ENCODE data around the gene GIPC2. TPM values are rescaled to one million over a fixed set of nuclear protein-coding genes. Genes with fewer than 3 reads are reported as not detected.
"Not testable (repeated sequence)": the region's sequence is repeated elsewhere in the genome, so short reads cannot be mapped to it uniquely, and the experiment has no call there.

Gene GIPC2
- total RNA-seq, 2 donors from 2014 or later, result 0.79 to 2.1 TPM

DNA sequence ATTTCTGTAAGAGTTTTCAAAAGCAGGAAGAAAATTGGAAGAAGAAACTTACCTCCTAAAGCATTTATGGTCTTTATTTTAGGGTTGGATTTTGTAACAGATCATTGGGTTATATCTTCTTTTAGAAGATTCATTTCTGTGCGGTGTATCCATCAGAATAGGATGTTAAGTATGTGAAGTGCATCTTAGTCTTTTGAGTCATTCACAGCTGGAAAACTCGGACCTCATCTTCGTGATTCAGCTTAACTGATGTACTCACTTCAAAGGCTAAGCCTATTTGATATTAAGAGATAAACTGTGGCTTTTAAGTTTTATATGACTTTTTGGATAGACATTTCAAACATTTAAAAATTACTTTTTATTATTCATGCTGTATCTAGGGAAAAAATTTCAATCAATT is 56.3 kb downstream of the GIPC2 start:
- H3K36me3 ChIP-seq (ENCODE audit: control insufficient read depth, insufficient read depth, low read length), result no peaks in the 10 kb centered on the region
- H3K27ac Mint-ChIP-seq, result no peak overlapping the region
- no peak overlapping the region for H3K27ac ChIP-seq (ENCODE audit: low read depth, low read length)
- H3K4me1 Mint-ChIP-seq, result no peaks in the 10 kb centered on the region
- no peaks in the 10 kb centered on the region for H3K4me1 ChIP-seq (ENCODE audit: control insufficient read depth, insufficient read depth, low read length)
- no peak for DNase-seq
- H3K4me3 Mint-ChIP-seq, result no peak overlapping the region
- H3K9ac ChIP-seq (ENCODE audit: extremely low read depth, low read length, poor library complexity, severe bottlenecking), result no peak overlapping the region
- no peaks in the 10 kb centered on the region for H3K27me3 ChIP-seq (ENCODE audit: control insufficient read depth, insufficient read depth, low read length, poor library complexity, severe bottlenecking)
- H3K27me3 Mint-ChIP-seq (ENCODE audit: insufficient read depth), result no peaks in the 10 kb centered on the region
- 80 to 83% methylated on average over 1 to 3 of the region's 3 CpGs for WGBS, 2 experiments (ENCODE audit: insufficient coverage in 1 of 2, insufficient read length in 1 of 2)
- no peaks in the 10 kb centered on the region for H3K9me3 ChIP-seq (ENCODE audit: control insufficient read depth, low read length)
- H3K4me3 ChIP-seq (ENCODE audit: low read length), result no peak overlapping the region
- H3K9me3 Mint-ChIP-seq, result no peaks in the 10 kb centered on the region
- no peaks in the 10 kb centered on the region for H3K36me3 Mint-ChIP-seq (ENCODE audit: low read depth)
- no peak for TF ChIP-seq CTCF (conservative IDR thresholded peaks at IDR 0.05)

GRCh38 chr1:78102916-78103315 is 57.1 kb downstream of the GIPC2 start:
- WGBS, 2 experiments (ENCODE audit: insufficient coverage in 1 of 2, insufficient read length in 1 of 2), result 86 to 97% methylated on average over 1 to 2 of the region's 2 CpGs
- no peak overlapping the region for H3K27ac ChIP-seq (ENCODE audit: low read depth, low read length)
- no peaks in the 10 kb centered on the region for H3K36me3 ChIP-seq (ENCODE audit: control insufficient read depth, insufficient read depth, low read length)
- H3K27me3 ChIP-seq (ENCODE audit: control insufficient read depth, insufficient read depth, low read length, poor library complexity, severe bottlenecking), result no peaks in the 10 kb centered on the region
- no peak for TF ChIP-seq CTCF (conservative IDR thresholded peaks at IDR 0.05)
- no peaks in the 10 kb centered on the region for H3K9me3 ChIP-seq (ENCODE audit: control insufficient read depth, low read length)
- Mint-ChIP-seq H3K27ac (no peak overlapping the region), H3K4me1 (no peaks in the 10 kb centered on the region), H3K27me3 (ENCODE audit: insufficient read depth) (no peaks in the 10 kb centered on the region), H3K9me3 (no peaks in the 10 kb centered on the region), H3K4me3 (no peak overlapping the region), H3K36me3 (ENCODE audit: low read depth) (no peaks in the 10 kb centered on the region)
- no peak for DNase-seq
- no peak overlapping the region for H3K9ac ChIP-seq (ENCODE audit: extremely low read depth, low read length, poor library complexity, severe bottlenecking)
- no peaks in the 10 kb centered on the region for H3K4me1 ChIP-seq (ENCODE audit: control insufficient read depth, insufficient read depth, low read length)
- no peak overlapping the region for H3K4me3 ChIP-seq (ENCODE audit: low read length)

DNA sequence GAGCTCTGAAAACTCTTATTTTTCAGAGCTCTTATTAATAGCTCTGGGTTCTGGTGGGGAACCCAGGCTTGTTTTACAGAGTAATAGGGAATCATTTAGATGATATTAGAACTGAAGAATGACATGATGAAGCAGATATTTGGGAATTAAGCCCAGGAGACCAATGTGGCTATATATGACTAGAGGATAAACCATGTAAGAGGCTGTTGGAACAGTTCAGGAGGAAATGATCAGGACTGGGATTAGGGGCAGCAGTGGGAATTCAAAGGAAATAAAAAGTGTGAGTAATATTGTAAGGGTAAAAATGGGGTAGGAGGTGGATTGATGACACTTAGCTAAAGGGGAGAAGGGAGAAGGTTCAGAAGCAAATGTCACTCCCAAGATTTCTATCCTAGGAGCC is 58.6 kb downstream of the GIPC2 start:
- Histone ChIP-seq H3K36me3 (ENCODE audit: control insufficient read depth, insufficient read depth, low read length) (no peaks in the 10 kb centered on the region), H3K9ac (ENCODE audit: extremely low read depth, low read length, poor library complexity, severe bottlenecking) (no peak overlapping the region), H3K4me1 (ENCODE audit: control insufficient read depth, insufficient read depth, low read length) (no peaks in the 10 kb centered on the region), H3K27ac (ENCODE audit: low read depth, low read length) (no peak overlapping the region), H3K4me3 (ENCODE audit: low read length) (no peak overlapping the region), H3K9me3 (ENCODE audit: control insufficient read depth, low read length) (no peaks in the 10 kb centered on the region), H3K27me3 (ENCODE audit: control insufficient read depth, insufficient read depth, low read length, poor library complexity, severe bottlenecking) (no peaks in the 10 kb centered on the region)
- no peak for DNase-seq
- TF ChIP-seq CTCF (conservative IDR thresholded peaks at IDR 0.05), result no peak
- Mint-ChIP-seq H3K27me3 (ENCODE audit: insufficient read depth) (no peaks in the 10 kb centered on the region), H3K36me3 (ENCODE audit: low read depth) (no peaks in the 10 kb centered on the region), H3K4me3 (no peak overlapping the region), H3K4me1 (no peaks in the 10 kb centered on the region), H3K9me3 (no peaks in the 10 kb centered on the region), H3K27ac (no peak overlapping the region)

GRCh38 chr1:78109659-78110058 is 63.9 kb downstream of the GIPC2 start:
- not testable (repeated sequence) for DNase-seq; H3K4me1 Mint-ChIP-seq; H3K9ac ChIP-seq (ENCODE audit: extremely low read depth, low read length, poor library complexity, severe bottlenecking); H3K36me3 ChIP-seq (ENCODE audit: control insufficient read depth, insufficient read depth, low read length); H3K4me3 ChIP-seq (ENCODE audit: low read length); H3K4me1 ChIP-seq (ENCODE audit: control insufficient read depth, insufficient read depth, low read length); H3K9me3 ChIP-seq (ENCODE audit: control insufficient read depth, low read length); H3K9me3 Mint-ChIP-seq; H3K36me3 Mint-ChIP-seq (ENCODE audit: low read depth); H3K27ac ChIP-seq (ENCODE audit: low read depth, low read length); H3K27me3 Mint-ChIP-seq (ENCODE audit: insufficient read depth); H3K4me3 Mint-ChIP-seq; H3K27ac Mint-ChIP-seq; H3K27me3 ChIP-seq (ENCODE audit: control insufficient read depth, insufficient read depth, low read length, poor library complexity, severe bottlenecking)
- WGBS, 2 experiments (ENCODE audit: insufficient coverage in 1 of 2, insufficient read length in 1 of 2), result 70 to 89% methylated on average over 1 to 4 of the region's 4 CpGs

Measured in endodermal cell (in vitro differentiated cells).